ENCODE measurements around the gene TRPM3. TPM values are rescaled to one million over a fixed set of nuclear protein-coding genes. Genes with fewer than 3 reads are reported as not detected.

Gene TRPM3
- total RNA-seq, 1 experiment from 2014 or later = 5.4 TPM

DNA sequence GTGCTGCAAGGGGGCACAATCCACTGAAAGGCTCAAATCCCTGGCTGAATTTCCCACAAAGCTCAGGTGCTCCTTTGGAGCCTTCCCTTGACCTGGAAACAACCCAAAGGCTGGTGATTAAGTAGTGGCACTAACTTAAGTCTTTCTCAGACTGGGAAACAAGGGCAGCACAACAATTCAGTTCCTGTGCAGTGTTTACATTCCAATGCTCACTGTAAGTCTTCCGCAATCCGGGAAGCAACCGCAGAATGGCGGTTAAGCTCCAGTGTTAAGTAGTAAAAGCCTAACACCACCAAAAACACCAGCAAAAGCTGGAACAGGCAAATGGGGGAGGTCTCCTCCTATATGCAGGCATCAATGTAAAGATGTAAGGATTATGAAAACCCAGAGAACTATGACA lies 117.2 kb downstream of the TRPM3 start:
- peaks cover 29% of the 10 kb centered on the region for H3K9me3 Mint-ChIP-seq
- TF ChIP-seq EMX1 (CRISPR knock-in tag; IDR thresholded peaks at IDR 0.05) = no peak
- TF ChIP-seq NR3C1 (CRISPR knock-in tag; conservative IDR thresholded peaks at IDR 0.05; ENCODE audit: low read depth) = no peak
- no peak for TF ChIP-seq TEAD1 (CRISPR knock-in tag; IDR thresholded peaks at IDR 0.05)
- TF ChIP-seq MYBL2 (CRISPR knock-in tag; IDR thresholded peaks at IDR 0.05) = no peak
- TF ChIP-seq, protein P1, sequence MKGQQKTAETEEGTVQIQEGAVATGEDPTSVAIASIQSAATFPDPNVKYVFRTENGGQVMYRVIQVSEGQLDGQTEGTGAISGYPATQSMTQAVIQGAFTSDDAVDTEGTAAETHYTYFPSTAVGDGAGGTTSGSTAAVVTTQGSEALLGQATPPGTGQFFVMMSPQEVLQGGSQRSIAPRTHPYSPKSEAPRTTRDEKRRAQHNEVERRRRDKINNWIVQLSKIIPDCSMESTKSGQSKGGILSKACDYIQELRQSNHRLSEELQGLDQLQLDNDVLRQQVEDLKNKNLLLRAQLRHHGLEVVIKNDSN (CRISPR knock-in tag; IDR thresholded peaks at IDR 0.05) = no peak
- TF ChIP-seq, protein P2, sequence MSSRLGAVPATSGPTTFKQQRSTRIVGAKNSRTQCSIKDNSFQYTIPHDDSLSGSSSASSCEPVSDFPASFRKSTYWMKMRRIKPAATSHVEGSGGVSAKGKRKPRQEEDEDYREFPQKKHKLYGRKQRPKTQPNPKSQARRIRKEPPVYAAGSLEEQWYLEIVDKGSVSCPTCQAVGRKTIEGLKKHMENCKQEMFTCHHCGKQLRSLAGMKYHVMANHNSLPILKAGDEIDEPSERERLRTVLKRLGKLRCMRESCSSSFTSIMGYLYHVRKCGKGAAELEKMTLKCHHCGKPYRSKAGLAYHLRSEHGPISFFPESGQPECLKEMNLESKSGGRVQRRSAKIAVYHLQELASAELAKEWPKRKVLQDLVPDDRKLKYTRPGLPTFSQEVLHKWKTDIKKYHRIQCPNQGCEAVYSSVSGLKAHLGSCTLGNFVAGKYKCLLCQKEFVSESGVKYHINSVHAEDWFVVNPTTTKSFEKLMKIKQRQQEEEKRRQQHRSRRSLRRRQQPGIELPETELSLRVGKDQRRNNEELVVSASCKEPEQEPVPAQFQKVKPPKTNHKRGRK (CRISPR knock-in tag; IDR thresholded peaks at IDR 0.05; ENCODE audit: borderline replicate concordance) = no peak
- TF ChIP-seq PRRX2 (CRISPR knock-in tag; IDR thresholded peaks at IDR 0.05) = no peak
- no peak for TF ChIP-seq TCF7 (CRISPR knock-in tag; IDR thresholded peaks at IDR 0.05; ENCODE audit: low read depth)
- TF ChIP-seq RORB (CRISPR knock-in tag; IDR thresholded peaks at IDR 0.05) = no peak
- TF ChIP-seq, protein P3, sequence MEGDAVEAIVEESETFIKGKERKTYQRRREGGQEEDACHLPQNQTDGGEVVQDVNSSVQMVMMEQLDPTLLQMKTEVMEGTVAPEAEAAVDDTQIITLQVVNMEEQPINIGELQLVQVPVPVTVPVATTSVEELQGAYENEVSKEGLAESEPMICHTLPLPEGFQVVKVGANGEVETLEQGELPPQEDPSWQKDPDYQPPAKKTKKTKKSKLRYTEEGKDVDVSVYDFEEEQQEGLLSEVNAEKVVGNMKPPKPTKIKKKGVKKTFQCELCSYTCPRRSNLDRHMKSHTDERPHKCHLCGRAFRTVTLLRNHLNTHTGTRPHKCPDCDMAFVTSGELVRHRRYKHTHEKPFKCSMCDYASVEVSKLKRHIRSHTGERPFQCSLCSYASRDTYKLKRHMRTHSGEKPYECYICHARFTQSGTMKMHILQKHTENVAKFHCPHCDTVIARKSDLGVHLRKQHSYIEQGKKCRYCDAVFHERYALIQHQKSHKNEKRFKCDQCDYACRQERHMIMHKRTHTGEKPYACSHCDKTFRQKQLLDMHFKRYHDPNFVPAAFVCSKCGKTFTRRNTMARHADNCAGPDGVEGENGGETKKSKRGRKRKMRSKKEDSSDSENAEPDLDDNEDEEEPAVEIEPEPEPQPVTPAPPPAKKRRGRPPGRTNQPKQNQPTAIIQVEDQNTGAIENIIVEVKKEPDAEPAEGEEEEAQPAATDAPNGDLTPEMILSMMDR (IDR thresholded peaks at IDR 0.05) = no peak
- TF ChIP-seq ELF4 (CRISPR knock-in tag; IDR thresholded peaks at IDR 0.05; ENCODE audit: low read depth) = no peak
- CTCF ChIA-PET = interaction anchor here (0.6 to 1.8 kb wide), 8 partner anchors 7 to 395 kb away, joined by 3 to 7 read pairs (median 4); no protein-coding TSS in a partner anchor

DNA sequence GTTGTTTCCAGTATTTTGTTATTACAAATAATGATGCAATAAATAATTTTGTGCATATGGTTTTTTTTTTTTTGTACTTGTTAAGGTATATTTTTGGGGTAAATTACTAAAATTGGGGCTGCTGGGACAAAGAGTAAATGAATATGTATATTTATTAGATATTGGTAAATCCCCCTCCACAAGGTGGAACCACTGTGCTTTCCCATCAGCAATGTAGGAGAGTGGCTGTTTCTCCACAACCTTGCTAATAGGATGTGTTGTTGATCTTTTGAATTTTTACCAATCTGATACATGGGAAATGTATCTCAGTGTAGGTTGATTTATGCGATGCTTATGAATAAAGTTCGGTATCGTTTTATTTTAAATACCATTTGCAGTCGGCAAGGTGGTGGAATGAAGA lies 118.1 kb downstream of the TRPM3 start:
- H3K9me3 Mint-ChIP-seq = peaks cover 29% of the 10 kb centered on the region
- no peak overlapping the region for H3K27ac Mint-ChIP-seq
- H3K36me3 Mint-ChIP-seq = peaks cover 22% of the 10 kb centered on the region
- peaks cover 13% of the 10 kb centered on the region for H3K4me1 Mint-ChIP-seq
- ChIA-PET POLR2A (interaction anchor here (0.6 kb wide), 1 partner anchor 25 kb away, joined by 3 read pairs; no protein-coding TSS in a partner anchor), CTCF (interaction anchor here (0.6 to 1.8 kb wide), 7 partner anchors 8 to 364 kb away, joined by 3 to 7 read pairs (median 5); no protein-coding TSS in a partner anchor)
- no peaks in the 10 kb centered on the region for H3K27me3 Mint-ChIP-seq (ENCODE audit: low read depth)
- no peak overlapping the region for H3K4me3 Mint-ChIP-seq
- no peak for ATAC-seq
- no peak for DNase-seq (ENCODE audit: low spot score)
- no peak for TF ChIP-seq ZNF317 (CRISPR knock-in tag; IDR thresholded peaks at IDR 0.05; ENCODE audit: borderline replicate concordance, low read depth)
- TF ChIP-seq, protein P4, sequence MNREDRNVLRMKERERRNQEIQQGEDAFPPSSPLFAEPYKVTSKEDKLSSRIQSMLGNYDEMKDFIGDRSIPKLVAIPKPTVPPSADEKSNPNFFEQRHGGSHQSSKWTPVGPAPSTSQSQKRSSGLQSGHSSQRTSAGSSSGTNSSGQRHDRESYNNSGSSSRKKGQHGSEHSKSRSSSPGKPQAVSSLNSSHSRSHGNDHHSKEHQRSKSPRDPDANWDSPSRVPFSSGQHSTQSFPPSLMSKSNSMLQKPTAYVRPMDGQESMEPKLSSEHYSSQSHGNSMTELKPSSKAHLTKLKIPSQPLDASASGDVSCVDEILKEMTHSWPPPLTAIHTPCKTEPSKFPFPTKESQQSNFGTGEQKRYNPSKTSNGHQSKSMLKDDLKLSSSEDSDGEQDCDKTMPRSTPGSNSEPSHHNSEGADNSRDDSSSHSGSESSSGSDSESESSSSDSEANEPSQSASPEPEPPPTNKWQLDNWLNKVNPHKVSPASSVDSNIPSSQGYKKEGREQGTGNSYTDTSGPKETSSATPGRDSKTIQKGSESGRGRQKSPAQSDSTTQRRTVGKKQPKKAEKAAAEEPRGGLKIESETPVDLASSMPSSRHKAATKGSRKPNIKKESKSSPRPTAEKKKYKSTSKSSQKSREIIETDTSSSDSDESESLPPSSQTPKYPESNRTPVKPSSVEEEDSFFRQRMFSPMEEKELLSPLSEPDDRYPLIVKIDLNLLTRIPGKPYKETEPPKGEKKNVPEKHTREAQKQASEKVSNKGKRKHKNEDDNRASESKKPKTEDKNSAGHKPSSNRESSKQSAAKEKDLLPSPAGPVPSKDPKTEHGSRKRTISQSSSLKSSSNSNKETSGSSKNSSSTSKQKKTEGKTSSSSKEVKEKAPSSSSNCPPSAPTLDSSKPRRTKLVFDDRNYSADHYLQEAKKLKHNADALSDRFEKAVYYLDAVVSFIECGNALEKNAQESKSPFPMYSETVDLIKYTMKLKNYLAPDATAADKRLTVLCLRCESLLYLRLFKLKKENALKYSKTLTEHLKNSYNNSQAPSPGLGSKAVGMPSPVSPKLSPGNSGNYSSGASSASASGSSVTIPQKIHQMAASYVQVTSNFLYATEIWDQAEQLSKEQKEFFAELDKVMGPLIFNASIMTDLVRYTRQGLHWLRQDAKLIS (CRISPR knock-in tag; IDR thresholded peaks at IDR 0.05; ENCODE audit: borderline replicate concordance) = no peak
- no peak for TF ChIP-seq NR1H2 (CRISPR knock-in tag; IDR thresholded peaks at IDR 0.05)
- no peak for TF ChIP-seq CREB1 (CRISPR knock-in tag; IDR thresholded peaks at IDR 0.05)
- no peak for TF ChIP-seq ESRRA (CRISPR knock-in tag; IDR thresholded peaks at IDR 0.05; ENCODE audit: borderline replicate concordance)
- TF ChIP-seq ZNF423 (CRISPR knock-in tag; IDR thresholded peaks at IDR 0.05) = no peak
- TF ChIP-seq ZNF671 (CRISPR knock-in tag; IDR thresholded peaks at IDR 0.05) = no peak
- TF ChIP-seq, protein P5, sequence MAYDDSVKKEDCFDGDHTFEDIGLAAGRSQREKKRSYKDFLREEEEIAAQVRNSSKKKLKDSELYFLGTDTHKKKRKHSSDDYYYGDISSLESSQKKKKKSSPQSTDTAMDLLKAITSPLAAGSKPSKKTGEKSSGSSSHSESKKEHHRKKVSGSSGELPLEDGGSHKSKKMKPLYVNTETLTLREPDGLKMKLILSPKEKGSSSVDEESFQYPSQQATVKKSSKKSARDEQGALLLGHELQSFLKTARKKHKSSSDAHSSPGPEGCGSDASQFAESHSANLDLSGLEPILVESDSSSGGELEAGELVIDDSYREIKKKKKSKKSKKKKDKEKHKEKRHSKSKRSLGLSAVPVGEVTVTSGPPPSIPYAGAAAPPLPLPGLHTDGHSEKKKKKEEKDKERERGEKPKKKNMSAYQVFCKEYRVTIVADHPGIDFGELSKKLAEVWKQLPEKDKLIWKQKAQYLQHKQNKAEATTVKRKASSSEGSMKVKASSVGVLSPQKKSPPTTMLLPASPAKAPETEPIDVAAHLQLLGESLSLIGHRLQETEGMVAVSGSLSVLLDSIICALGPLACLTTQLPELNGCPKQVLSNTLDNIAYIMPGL (CRISPR knock-in tag; IDR thresholded peaks at IDR 0.05) = no peak
- TF ChIP-seq, protein P6, sequence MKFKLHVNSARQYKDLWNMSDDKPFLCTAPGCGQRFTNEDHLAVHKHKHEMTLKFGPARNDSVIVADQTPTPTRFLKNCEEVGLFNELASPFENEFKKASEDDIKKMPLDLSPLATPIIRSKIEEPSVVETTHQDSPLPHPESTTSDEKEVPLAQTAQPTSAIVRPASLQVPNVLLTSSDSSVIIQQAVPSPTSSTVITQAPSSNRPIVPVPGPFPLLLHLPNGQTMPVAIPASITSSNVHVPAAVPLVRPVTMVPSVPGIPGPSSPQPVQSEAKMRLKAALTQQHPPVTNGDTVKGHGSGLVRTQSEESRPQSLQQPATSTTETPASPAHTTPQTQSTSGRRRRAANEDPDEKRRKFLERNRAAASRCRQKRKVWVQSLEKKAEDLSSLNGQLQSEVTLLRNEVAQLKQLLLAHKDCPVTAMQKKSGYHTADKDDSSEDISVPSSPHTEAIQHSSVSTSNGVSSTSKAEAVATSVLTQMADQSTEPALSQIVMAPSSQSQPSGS (CRISPR knock-in tag; IDR thresholded peaks at IDR 0.05; ENCODE audit: borderline replicate concordance, low read depth) = no peak

More for the DNA sequence above, 117.2 kb downstream of the TRPM3 start:
- DNase-seq (ENCODE audit: low spot score) = no peak
- H3K27me3 Mint-ChIP-seq (ENCODE audit: low read depth) = no peaks in the 10 kb centered on the region
- POLR2A ChIA-PET = interaction anchor here (0.6 kb wide), 1 partner anchor 24 kb away, joined by 3 read pairs; no protein-coding TSS in a partner anchor
- H3K4me1 Mint-ChIP-seq = peaks cover 13% of the 10 kb centered on the region
- ATAC-seq = no peak
- peaks cover 22% of the 10 kb centered on the region for H3K36me3 Mint-ChIP-seq
- no peak overlapping the region for H3K4me3 Mint-ChIP-seq
- no peak overlapping the region for H3K27ac Mint-ChIP-seq

All from WTC11 (cell line).